Measurements from ENCODE around the gene SEC24A. TPM values are rescaled to one million over a fixed set of nuclear protein-coding genes. Genes with fewer than 3 reads are reported as not detected.
A peak's percentile ranks its signal among the peaks of the same experiment; 100 is the strongest.
"Not testable (repeated sequence)": the region's sequence is repeated elsewhere in the genome, so short reads cannot be mapped to it uniquely, and the experiment has no call there.

SEC24A gene
- total RNA-seq, 2 donors from 2014 or later, result 17.0 to 21.0 TPM

GRCh38 chr5:134738133-134738962 lies 89.8 kb downstream of the SEC24A start, which contains the start of gene CAMLG:
Gene CAMLG (plus strand): TSS chr5:134738548. CDS start chr5:134738621, 73 bp downstream.
- peak; percentile 96 for ATAC-seq
- DNase-seq, result peak; percentile 95 to 97 (median 96)
- Mint-ChIP-seq H3K4me3 (peak within 1 kb of the TSS; percentile 100), H3K36me3 (ENCODE audit: low read depth) (peaks cover 6% of the 10 kb centered on the region), H3K27me3 (no peaks in the 10 kb centered on the region), H3K4me1 (peaks cover 21% of the 10 kb centered on the region), H3K27ac (peak within 1 kb of the TSS; percentile 99)
- H3K9me3 ChIP-seq (ENCODE audit: control insufficient read depth, low read length, poor library complexity, severe bottlenecking), result no peaks in the 10 kb centered on the region

GRCh38 chr5:134738963-134739661 lies 90.5 kb downstream of the SEC24A start:
- peaks cover 6% of the 10 kb centered on the region for H3K36me3 Mint-ChIP-seq (ENCODE audit: low read depth)
- H3K4me1 Mint-ChIP-seq, result peaks cover 21% of the 10 kb centered on the region
- H3K27me3 Mint-ChIP-seq, result no peaks in the 10 kb centered on the region
- ATAC-seq, result peak; percentile 12
- H3K27ac Mint-ChIP-seq, result peak overlapping the region; percentile 99
- peak overlapping the region; percentile 100 for H3K4me3 Mint-ChIP-seq
- H3K9me3 ChIP-seq (ENCODE audit: control insufficient read depth, low read length, poor library complexity, severe bottlenecking), result no peaks in the 10 kb centered on the region
- no peak for DNase-seq

- Mint-ChIP-seq H3K27me3 (no peaks in the 10 kb centered on the region), H3K4me3 (no peak overlapping the region), H3K36me3 (ENCODE audit: low read depth) (peaks cover 6% of the 10 kb centered on the region), H3K27ac (no peak overlapping the region), H3K4me1 (peaks cover 21% of the 10 kb centered on the region)
- H3K9me3 ChIP-seq (ENCODE audit: control insufficient read depth, low read length, poor library complexity, severe bottlenecking), result no peaks in the 10 kb centered on the region
- ATAC-seq, result no peak
- DNase-seq, result no peak
These were observed 92.5 kb downstream of the SEC24A start for GRCh38 chr5:134741052-134741451.

- no peak for DNase-seq
These were observed 93.5 kb downstream of the SEC24A start for GRCh38 chr5:134742134-134742533.

GRCh38 chr5:134749415-134749814 lies 100.8 kb downstream of the SEC24A start:
- no peak overlapping the region for H3K4me3 Mint-ChIP-seq
- ATAC-seq (no peak), DNase-seq (no peak)
- H3K27me3 Mint-ChIP-seq, result no peaks in the 10 kb centered on the region
- peak overlapping the region; percentile 68 for H3K27ac Mint-ChIP-seq
- no peaks in the 10 kb centered on the region for H3K4me1 Mint-ChIP-seq
- H3K9me3 ChIP-seq (ENCODE audit: control insufficient read depth, low read length, poor library complexity, severe bottlenecking), result no peaks in the 10 kb centered on the region
- H3K36me3 Mint-ChIP-seq (ENCODE audit: low read depth), result no peaks in the 10 kb centered on the region

More at GRCh38 chr5:134742134-134742533, 93.5 kb downstream of the SEC24A start:
- Mint-ChIP-seq H3K4me1 (peaks cover 21% of the 10 kb centered on the region), H3K27me3 (no peaks in the 10 kb centered on the region), H3K27ac (no peak overlapping the region), H3K4me3 (no peak overlapping the region), H3K36me3 (ENCODE audit: low read depth) (peaks cover 6% of the 10 kb centered on the region)
- no peak for ATAC-seq
- no peaks in the 10 kb centered on the region for H3K9me3 ChIP-seq (ENCODE audit: control insufficient read depth, low read length, poor library complexity, severe bottlenecking)

- ATAC-seq (no peak), DNase-seq (no peak)
- Mint-ChIP-seq H3K36me3 (ENCODE audit: low read depth) (peaks cover 2% of the 10 kb centered on the region), H3K27me3 (no peaks in the 10 kb centered on the region), H3K4me1 (peaks cover 15% of the 10 kb centered on the region), H3K4me3 (peak overlapping the region; percentile 100), H3K27ac (peak overlapping the region; percentile 97)
- no peaks in the 10 kb centered on the region for H3K9me3 ChIP-seq (ENCODE audit: control insufficient read depth, low read length, poor library complexity, severe bottlenecking)
These were observed 109.6 kb downstream of the SEC24A start for GRCh38 chr5:134758176-134758503.

GRCh38 chr5:134758504-134759341 lies 110.1 kb downstream of the SEC24A start, which contains the start of gene DDX46:
Gene DDX46 (plus strand): TSS chr5:134758779. CDS start chr5:134758939, 160 bp downstream.
- Mint-ChIP-seq H3K4me3 (peak within 1 kb of the TSS; percentile 100), H3K27me3 (no peaks in the 10 kb centered on the region), H3K27ac (peak within 1 kb of the TSS; percentile 97), H3K4me1 (peaks cover 15% of the 10 kb centered on the region), H3K36me3 (ENCODE audit: low read depth) (peaks cover 2% of the 10 kb centered on the region)
- DNase-seq, result peak; percentile 90 to 94 (median 92)
- no peaks in the 10 kb centered on the region for H3K9me3 ChIP-seq (ENCODE audit: control insufficient read depth, low read length, poor library complexity, severe bottlenecking)
- peak; percentile 99 for ATAC-seq

- H3K27me3 Mint-ChIP-seq; H3K36me3 Mint-ChIP-seq (ENCODE audit: low read depth); H3K27ac Mint-ChIP-seq; ATAC-seq; H3K9me3 ChIP-seq (ENCODE audit: control insufficient read depth, low read length, poor library complexity, severe bottlenecking); H3K4me1 Mint-ChIP-seq; DNase-seq; H3K4me3 Mint-ChIP-seq: not testable (repeated sequence)
These were observed 119.1 kb downstream of the SEC24A start for GRCh38 chr5:134767528-134768291.

GRCh38 chr5:134769206-134769605 lies 120.6 kb downstream of the SEC24A start:
- no peak overlapping the region for H3K4me3 Mint-ChIP-seq
- DNase-seq, result no peak
- H3K27ac Mint-ChIP-seq, result no peak overlapping the region
- no peaks in the 10 kb centered on the region for H3K27me3 Mint-ChIP-seq
- H3K36me3 Mint-ChIP-seq (ENCODE audit: low read depth), result peaks cover 10% of the 10 kb centered on the region
- H3K4me1 Mint-ChIP-seq, result no peaks in the 10 kb centered on the region
- no peak for ATAC-seq
- H3K9me3 ChIP-seq (ENCODE audit: control insufficient read depth, low read length, poor library complexity, severe bottlenecking), result no peaks in the 10 kb centered on the region

- ATAC-seq, result no peak
- DNase-seq, result no peak
- peaks cover 11% of the 10 kb centered on the region for H3K36me3 Mint-ChIP-seq (ENCODE audit: low read depth)
- no peaks in the 10 kb centered on the region for H3K27me3 Mint-ChIP-seq
- no peak overlapping the region for H3K4me3 Mint-ChIP-seq
- H3K4me1 Mint-ChIP-seq, result peaks cover 4% of the 10 kb centered on the region
- H3K9me3 ChIP-seq (ENCODE audit: control insufficient read depth, low read length, poor library complexity, severe bottlenecking), result no peaks in the 10 kb centered on the region
- H3K27ac Mint-ChIP-seq, result no peak overlapping the region
These were observed 124.0 kb downstream of the SEC24A start for GRCh38 chr5:134772461-134773125.

GRCh38 chr5:134777366-134777765 lies 128.8 kb downstream of the SEC24A start:
- H3K36me3 Mint-ChIP-seq (ENCODE audit: low read depth), result peaks cover 6% of the 10 kb centered on the region
- H3K27me3 Mint-ChIP-seq, result no peaks in the 10 kb centered on the region
- ATAC-seq (no peak), DNase-seq (no peak)
- peaks cover 4% of the 10 kb centered on the region for H3K4me1 Mint-ChIP-seq
- no peak overlapping the region for H3K27ac Mint-ChIP-seq
- H3K4me3 Mint-ChIP-seq, result no peak overlapping the region
- no peaks in the 10 kb centered on the region for H3K9me3 ChIP-seq (ENCODE audit: control insufficient read depth, low read length, poor library complexity, severe bottlenecking)

All from T-helper 17 cell (primary cell).